GM23338 (cell line): ENCODE data around the gene SEPTIN3. TPM values are rescaled to one million over a fixed set of nuclear protein-coding genes. Genes with fewer than 3 reads are reported as not detected.

Source experiments
- ATAC-seq: fragments of 200-7000 bp; cut with Tn5 transposase; 3 replicates; pipeline ENCODE4 v1.9.1; 2020
- DNase-seq: peaks from one replicate; pipeline ENCODE4 v3.0.0-alpha.2; 2015; ENCODE audit warnings: low spot score
- H2AFZ ChIP-seq: fragments of 200-600 bp; sonication (generic); 2 replicates; pipeline ENCODE4 v1.8.0; 2016; ENCODE audit warnings: antibody characterized with exemption, mild to moderate bottlenecking, moderate library complexity
- H3F3A ChIP-seq: fragments of 200-600 bp; sonication (generic); replicated peaks from 2 replicates; pipeline ENCODE4 v1.8.0; 2017; ENCODE audit warnings: antibody characterized with exemption, mixed run types, low read depth
- H3K27ac ChIP-seq: fragments of 200-600 bp; sonication (generic); 2 replicates; pipeline ENCODE4 v1.6.1; 2016; ENCODE audit warnings: low read depth
- H3K27me3 ChIP-seq: fragments of 200-600 bp; sonication (generic); 2 replicates; pipeline ENCODE4 v1.8.0; 2016; ENCODE audit warnings: mild to moderate bottlenecking, mixed run types, moderate library complexity; ENCODE audit not compliant: insufficient read depth
- H3K36me3 ChIP-seq: fragments of 200-600 bp; sonication (generic); 2 replicates; pipeline ENCODE4 v1.8.0; 2016; ENCODE audit warnings: mild to moderate bottlenecking; ENCODE audit not compliant: insufficient read depth
- H3K4me1 ChIP-seq: fragments of 200-600 bp; sonication (generic); 2 replicates; pipeline ENCODE4 v1.8.0; 2016; ENCODE audit warnings: mild to moderate bottlenecking, moderate library complexity; ENCODE audit not compliant: insufficient read depth
- H3K4me2 ChIP-seq: fragments of 200-600 bp; sonication (generic); 2 replicates; pipeline ENCODE4 v1.7.1; 2017; ENCODE audit warnings: mixed run types
- H3K4me3 ChIP-seq: fragments of 200-600 bp; sonication (generic); 2 replicates; pipeline ENCODE4 v1.6.1; 2016; ENCODE audit warnings: mixed run types
- H3K79me2 ChIP-seq: fragments of 200-600 bp; sonication (generic); replicated peaks from 2 replicates; pipeline ENCODE4 v1.8.0; 2017; ENCODE audit warnings: mild to moderate bottlenecking; ENCODE audit not compliant: insufficient read depth
- H3K9me2 ChIP-seq: fragments of 200-600 bp; sonication (generic); 2 replicates; pipeline ENCODE4 v1.8.0; 2017; ENCODE audit not compliant: insufficient read depth
- H4K20me1 ChIP-seq: fragments of 200-600 bp; sonication (generic); replicated peaks from 2 replicates; pipeline ENCODE4 v1.8.0; 2017; ENCODE audit warnings: mild to moderate bottlenecking; ENCODE audit not compliant: insufficient read depth
- H3K27ac Mint-ChIP-seq: 2 replicates; pipeline ENCODE4 v1.8.0; 2020; ENCODE audit warnings: inconsistent platforms, mild to moderate bottlenecking, moderate library complexity, mixed read lengths
- H3K27me3 Mint-ChIP-seq: 3 replicates; pipeline ENCODE4 v1.8.0; 2022; ENCODE audit warnings: low read depth, mild to moderate bottlenecking, moderate library complexity, mixed read lengths, inconsistent platforms; ENCODE audit not compliant: insufficient read depth, poor library complexity
- H3K36me3 Mint-ChIP-seq: 3 replicates; pipeline ENCODE4 v1.8.0; 2021; ENCODE audit warnings: low read depth, mild to moderate bottlenecking, inconsistent platforms, moderate library complexity, mixed read lengths
- H3K4me1 Mint-ChIP-seq: 3 replicates; pipeline ENCODE4 v1.8.0; 2020; ENCODE audit warnings: mild to moderate bottlenecking, inconsistent platforms, mixed read lengths
- H3K4me3 Mint-ChIP-seq: 3 replicates; pipeline ENCODE4 v1.8.0; 2021; ENCODE audit warnings: moderate library complexity, mild to moderate bottlenecking, inconsistent platforms, mixed read lengths
- H3K9me3 Mint-ChIP-seq: 3 replicates; pipeline ENCODE4 v1.8.0; 2020; ENCODE audit warnings: moderate library complexity, mild to moderate bottlenecking, inconsistent platforms, mixed read lengths
- CREB1 ChIP-seq: fragments of 250-450 bp; sonication (Bioruptor Pico); IDR thresholded peaks from 2 replicates; pipeline ENCODE4 v1.5.0; 2020; ENCODE audit warnings: low read depth, mild to moderate bottlenecking, moderate library complexity
- EZH2 ChIP-seq: fragments of 200-600 bp; sonication (generic); IDR thresholded peaks from one replicate; pipeline ENCODE4 v1.8.0; 2017; ENCODE audit warnings: antibody characterized with exemption, mild to moderate bottlenecking, low read depth; ENCODE audit not compliant: unreplicated experiment
- EZH2phosphoT487 ChIP-seq: fragments of 200-600 bp; sonication (generic); IDR thresholded peaks from one replicate; pipeline ENCODE4 v1.8.1; 2018; ENCODE audit warnings: antibody characterized with exemption; ENCODE audit not compliant: unreplicated experiment
- JUNB ChIP-seq: IDR thresholded peaks from one replicate; pipeline ENCODE4 v1.6.1; 2016; ENCODE audit warnings: antibody characterized with exemption; ENCODE audit not compliant: unreplicated experiment
- NANOG ChIP-seq: IDR thresholded peaks from 2 replicates; pipeline ENCODE4 v1.6.1; 2016; ENCODE audit warnings: antibody characterized with exemption, borderline replicate concordance
- POLR2AphosphoS5 ChIP-seq: IDR thresholded peaks from 2 replicates; pipeline ENCODE4 v1.6.1; 2016; ENCODE audit warnings: antibody characterized with exemption, low read depth
- STAT1 ChIP-seq: IDR thresholded peaks from one replicate; pipeline ENCODE4 v1.6.1; 2016; ENCODE audit warnings: antibody characterized with exemption; ENCODE audit not compliant: unreplicated experiment
- ZNF114 ChIP-seq: fragments of 250-450 bp; sonication (Bioruptor Pico); IDR thresholded peaks from 2 replicates; pipeline ENCODE4 v1.5.0; 2020; ENCODE audit warnings: mild to moderate bottlenecking, moderate library complexity
- ZNF331 ChIP-seq: fragments of 250-450 bp; sonication (Bioruptor Pico); IDR thresholded peaks from 2 replicates; pipeline ENCODE4 v1.5.0; 2020; ENCODE audit warnings: low read depth, mild to moderate bottlenecking, moderate library complexity
- polyA plus RNA-seq: library from polyadenylated mRNA; unstranded; fragments of >200 nt; fragmentation: Nextera tagmentation; extraction: Ambion mirVana; gene quantifications from 2 replicates; pipeline ENCODE4 v1.2.1, GENCODE V29; 2016
- total RNA-seq: library from RNA; depleted of rRNA; stranded (reverse); fragments of >200 nt; shearing (Covaris generic); gene quantifications from 2 replicates; pipeline ENCODE4 v1.2.3, GENCODE V29; 2014
- TF ChIP-seq, protein P1 (sequence below): IDR thresholded peaks from one replicate; pipeline ENCODE4 v1.6.1; 2018; ENCODE audit warnings: antibody characterized with exemption; ENCODE audit not compliant: unreplicated experiment
- TF ChIP-seq, protein P2 (sequence below): IDR thresholded peaks from 2 replicates; pipeline ENCODE4 v1.6.1; 2016; ENCODE audit warnings: antibody characterized with exemption
- TF ChIP-seq, protein P3 (sequence below), 2 experiments: fragments of 200-600 bp in 1 of 2; sonication (generic) in 1 of 2; conservative IDR thresholded peaks; 2 replicates each; pipeline versions ENCODE4 v1.5.1 to v1.6.1; 2016 to 2017; ENCODE audit warnings: antibody characterized with exemption in 2 of 2, low read depth in 2 of 2, mild to moderate bottlenecking in 2 of 2, moderate library complexity in 1 of 2

The SEPTIN3 gene
- total and polyA plus RNA-seq, 2 experiments from 2014 or later = 16.4 to 28.4 TPM

DNA sequence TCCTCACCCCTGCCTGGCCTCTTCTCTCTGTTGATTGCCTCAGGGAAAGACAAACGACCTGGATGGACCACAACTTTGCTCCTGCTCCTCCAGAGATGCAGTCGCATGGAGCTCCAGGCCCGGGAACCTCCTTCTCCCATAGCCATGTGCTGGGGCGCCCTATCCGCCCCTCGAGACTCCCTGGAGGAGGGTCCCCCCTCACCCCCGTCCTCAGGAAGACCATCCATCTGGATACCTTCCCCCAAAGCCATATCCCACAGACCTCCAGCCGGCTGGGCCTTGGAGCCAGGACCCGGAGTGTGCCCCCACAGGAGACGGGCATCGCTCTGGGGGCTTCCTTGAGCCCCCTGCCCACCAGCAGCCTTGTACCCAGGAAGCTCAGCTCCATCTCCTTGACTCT is 2.2 kb downstream of the SEPTIN3 start (continued):
- no peak for TF ChIP-seq CREB1 (CRISPR knock-in tag)
- no peak for TF ChIP-seq NANOG
- no peak for TF ChIP-seq POLR2AphosphoS5
- TF ChIP-seq EZH2 = no peak
- TF ChIP-seq STAT1 = no peak
- TF ChIP-seq, protein P1, sequence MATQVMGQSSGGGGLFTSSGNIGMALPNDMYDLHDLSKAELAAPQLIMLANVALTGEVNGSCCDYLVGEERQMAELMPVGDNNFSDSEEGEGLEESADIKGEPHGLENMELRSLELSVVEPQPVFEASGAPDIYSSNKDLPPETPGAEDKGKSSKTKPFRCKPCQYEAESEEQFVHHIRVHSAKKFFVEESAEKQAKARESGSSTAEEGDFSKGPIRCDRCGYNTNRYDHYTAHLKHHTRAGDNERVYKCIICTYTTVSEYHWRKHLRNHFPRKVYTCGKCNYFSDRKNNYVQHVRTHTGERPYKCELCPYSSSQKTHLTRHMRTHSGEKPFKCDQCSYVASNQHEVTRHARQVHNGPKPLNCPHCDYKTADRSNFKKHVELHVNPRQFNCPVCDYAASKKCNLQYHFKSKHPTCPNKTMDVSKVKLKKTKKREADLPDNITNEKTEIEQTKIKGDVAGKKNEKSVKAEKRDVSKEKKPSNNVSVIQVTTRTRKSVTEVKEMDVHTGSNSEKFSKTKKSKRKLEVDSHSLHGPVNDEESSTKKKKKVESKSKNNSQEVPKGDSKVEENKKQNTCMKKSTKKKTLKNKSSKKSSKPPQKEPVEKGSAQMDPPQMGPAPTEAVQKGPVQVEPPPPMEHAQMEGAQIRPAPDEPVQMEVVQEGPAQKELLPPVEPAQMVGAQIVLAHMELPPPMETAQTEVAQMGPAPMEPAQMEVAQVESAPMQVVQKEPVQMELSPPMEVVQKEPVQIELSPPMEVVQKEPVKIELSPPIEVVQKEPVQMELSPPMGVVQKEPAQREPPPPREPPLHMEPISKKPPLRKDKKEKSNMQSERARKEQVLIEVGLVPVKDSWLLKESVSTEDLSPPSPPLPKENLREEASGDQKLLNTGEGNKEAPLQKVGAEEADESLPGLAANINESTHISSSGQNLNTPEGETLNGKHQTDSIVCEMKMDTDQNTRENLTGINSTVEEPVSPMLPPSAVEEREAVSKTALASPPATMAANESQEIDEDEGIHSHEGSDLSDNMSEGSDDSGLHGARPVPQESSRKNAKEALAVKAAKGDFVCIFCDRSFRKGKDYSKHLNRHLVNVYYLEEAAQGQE = no peak
- TF ChIP-seq ZNF331 (CRISPR knock-in tag) = no peak

DNA sequence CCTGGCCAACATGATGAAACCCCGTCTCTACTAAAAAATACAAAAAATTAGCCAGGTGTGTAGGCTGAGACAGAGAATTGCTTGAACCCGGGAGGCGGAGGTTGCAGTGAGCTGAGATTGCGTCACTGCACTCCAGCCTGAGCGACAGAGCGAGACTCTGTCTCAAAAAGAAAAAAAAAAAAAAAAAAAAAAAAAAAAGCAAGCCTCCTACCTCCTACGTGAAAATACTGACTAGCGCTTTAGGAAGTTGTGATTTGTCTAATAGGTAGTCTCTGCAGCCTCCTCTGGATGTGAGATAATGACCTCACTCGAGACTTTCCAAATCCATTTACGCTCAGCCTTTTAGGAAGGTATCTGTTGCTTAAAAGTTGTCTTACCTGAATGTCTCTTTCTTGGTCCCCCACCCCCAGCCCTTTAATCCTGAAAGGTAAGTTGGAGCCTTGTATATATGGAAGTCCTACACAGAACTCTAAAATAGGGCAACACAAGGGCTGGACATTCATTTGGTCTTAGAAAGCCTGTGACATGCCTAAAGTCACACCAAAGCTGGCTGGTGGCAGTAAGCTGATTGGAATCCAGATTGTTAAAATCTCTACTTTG is 5.5 kb downstream of the SEPTIN3 start:
- Histone ChIP-seq H2AFZ (no peak overlapping the region), H3K4me3 (no peak overlapping the region), H3K27ac (no peak overlapping the region), H3K36me3 (no peaks in the 10 kb centered on the region), H4K20me1 (no peaks in the 10 kb centered on the region; the same call in 1 of the 2 replicates), H3F3A (0 out of 2 replicates have a peak, but pooled peaks cover 4% of the 10 kb centered on the region), H3K4me2 (no peak overlapping the region), H3K27me3 (peaks cover 37% of the 10 kb centered on the region), H3K9me2 (no peaks in the 10 kb centered on the region), H3K79me2 (no peaks in the 10 kb centered on the region), H3K4me1 (peaks cover 15% of the 10 kb centered on the region)
- no peaks in the 10 kb centered on the region for H3K9me3 Mint-ChIP-seq
- H3K27me3 Mint-ChIP-seq = peaks cover 34% of the 10 kb centered on the region
- H3K4me3 Mint-ChIP-seq = no peak overlapping the region
- H3K4me1 Mint-ChIP-seq = peaks cover 17% of the 10 kb centered on the region
- ATAC-seq (no peak), DNase-seq (no peak)
- H3K36me3 Mint-ChIP-seq = no peaks in the 10 kb centered on the region; the same call in 2 of the 3 replicates
- H3K27ac Mint-ChIP-seq = no peak overlapping the region
- no peak for TF ChIP-seq ZNF114 (CRISPR knock-in tag)
- no peak for TF ChIP-seq JUNB
- TF ChIP-seq, protein P2, sequence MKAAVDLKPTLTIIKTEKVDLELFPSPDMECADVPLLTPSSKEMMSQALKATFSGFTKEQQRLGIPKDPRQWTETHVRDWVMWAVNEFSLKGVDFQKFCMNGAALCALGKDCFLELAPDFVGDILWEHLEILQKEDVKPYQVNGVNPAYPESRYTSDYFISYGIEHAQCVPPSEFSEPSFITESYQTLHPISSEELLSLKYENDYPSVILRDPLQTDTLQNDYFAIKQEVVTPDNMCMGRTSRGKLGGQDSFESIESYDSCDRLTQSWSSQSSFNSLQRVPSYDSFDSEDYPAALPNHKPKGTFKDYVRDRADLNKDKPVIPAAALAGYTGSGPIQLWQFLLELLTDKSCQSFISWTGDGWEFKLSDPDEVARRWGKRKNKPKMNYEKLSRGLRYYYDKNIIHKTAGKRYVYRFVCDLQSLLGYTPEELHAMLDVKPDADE = no peak
- no peak for TF ChIP-seq STAT1
- no peak for TF ChIP-seq ZNF331 (CRISPR knock-in tag)
- no peak for TF ChIP-seq CREB1 (CRISPR knock-in tag)
- TF ChIP-seq, protein P1 = no peak
- TF ChIP-seq POLR2AphosphoS5 = no peak
- TF ChIP-seq NANOG = no peak
- TF ChIP-seq, protein P3, sequence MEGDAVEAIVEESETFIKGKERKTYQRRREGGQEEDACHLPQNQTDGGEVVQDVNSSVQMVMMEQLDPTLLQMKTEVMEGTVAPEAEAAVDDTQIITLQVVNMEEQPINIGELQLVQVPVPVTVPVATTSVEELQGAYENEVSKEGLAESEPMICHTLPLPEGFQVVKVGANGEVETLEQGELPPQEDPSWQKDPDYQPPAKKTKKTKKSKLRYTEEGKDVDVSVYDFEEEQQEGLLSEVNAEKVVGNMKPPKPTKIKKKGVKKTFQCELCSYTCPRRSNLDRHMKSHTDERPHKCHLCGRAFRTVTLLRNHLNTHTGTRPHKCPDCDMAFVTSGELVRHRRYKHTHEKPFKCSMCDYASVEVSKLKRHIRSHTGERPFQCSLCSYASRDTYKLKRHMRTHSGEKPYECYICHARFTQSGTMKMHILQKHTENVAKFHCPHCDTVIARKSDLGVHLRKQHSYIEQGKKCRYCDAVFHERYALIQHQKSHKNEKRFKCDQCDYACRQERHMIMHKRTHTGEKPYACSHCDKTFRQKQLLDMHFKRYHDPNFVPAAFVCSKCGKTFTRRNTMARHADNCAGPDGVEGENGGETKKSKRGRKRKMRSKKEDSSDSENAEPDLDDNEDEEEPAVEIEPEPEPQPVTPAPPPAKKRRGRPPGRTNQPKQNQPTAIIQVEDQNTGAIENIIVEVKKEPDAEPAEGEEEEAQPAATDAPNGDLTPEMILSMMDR (conservative IDR thresholded peaks at IDR 0.05; ENCODE audit: low read depth in 2 of 2) = no peak
- no peak for TF ChIP-seq EZH2
- no peak for TF ChIP-seq EZH2phosphoT487
